T47D (cell line): ENCODE data around the gene TRPM3.

ENCODE experiments used
- DNase-seq, 2 experiments: peaks; one replicate each; pipeline versions ENCODE4 v3.0.0 to v3.0.0-alpha.2; 2011 to 2012; ENCODE audit warnings: low read depth in 1 of 2, low spot score in 1 of 2
- JUND ChIP-seq: IDR thresholded peaks from 2 replicates; pipeline ENCODE4 v1.6.1; 2012; ENCODE audit warnings: low read depth
- in situ Hi-C: cut with HindIII; loops from 2 replicates; pipeline ENCODE4 v1.10.0; 2016; ENCODE audit warnings: low sequenced_read_pairs, low pct_unique_long_range_greater_than_20kb

Gene TRPM3

DNA sequence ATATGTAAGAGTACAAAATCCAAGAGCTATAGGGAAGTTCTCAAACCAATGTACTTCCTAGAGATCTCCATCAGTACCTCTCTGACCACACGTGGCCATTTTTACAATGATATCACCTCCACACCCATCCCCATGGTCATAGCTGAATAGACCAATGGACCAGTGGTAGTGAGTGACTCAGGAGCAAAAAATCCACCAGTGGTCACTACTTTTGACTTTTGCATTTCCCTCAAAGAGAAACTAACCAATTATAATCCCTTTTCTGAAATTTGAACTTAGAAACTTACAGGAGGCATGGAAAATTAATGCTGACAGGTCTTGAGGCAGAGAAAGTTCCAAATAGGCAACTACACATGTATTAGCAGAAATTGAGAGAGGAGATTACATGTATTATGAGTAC is 238.4 kb downstream of the TRPM3 start:
- DNase-seq = no peak
- no peak for TF ChIP-seq JUND
- in situ Hi-C loops = no loop called here

DNA sequence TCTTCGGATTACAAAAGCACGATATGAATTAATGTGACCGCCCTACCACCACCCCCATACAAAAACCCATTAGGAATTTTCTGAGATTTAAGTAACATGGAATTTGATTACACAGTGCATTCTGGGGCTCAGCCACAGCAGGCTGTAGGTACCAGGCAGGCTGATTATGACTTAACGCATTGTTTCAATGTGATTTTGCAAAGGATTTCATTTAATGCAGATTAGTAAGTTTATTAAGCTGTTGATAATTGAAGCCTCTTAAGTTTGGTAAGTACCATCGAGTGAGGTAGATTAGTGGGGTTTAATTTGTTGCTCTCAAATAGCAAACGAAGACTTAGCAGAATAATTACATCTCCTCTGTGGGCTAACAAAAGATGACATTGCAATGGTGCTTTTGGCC is 240.1 kb downstream of the TRPM3 start:
- DNase-seq = no peak
- in situ Hi-C loops = no loop called here
- no peak for TF ChIP-seq JUND

DNA sequence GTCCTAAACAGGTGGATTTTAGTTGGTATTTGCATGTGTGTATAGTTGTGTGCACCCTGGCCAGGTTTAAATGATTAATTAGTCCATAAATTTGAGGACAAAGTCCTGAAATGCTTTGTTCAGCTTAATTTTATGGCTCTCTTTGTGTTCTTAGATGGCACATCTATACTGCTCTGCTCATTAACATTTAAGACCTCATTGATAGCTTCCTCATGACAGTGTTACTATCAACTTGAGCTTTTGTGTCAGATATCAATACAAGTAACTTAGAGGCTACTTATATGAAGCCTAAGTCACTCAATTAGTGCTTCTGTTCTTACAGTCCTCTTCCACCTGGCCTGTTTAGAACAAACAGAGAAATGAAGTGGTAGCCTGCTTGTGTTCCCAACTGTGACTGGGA is 240.9 kb downstream of the TRPM3 start:
- in situ Hi-C loops = no loop called here
- no peak for DNase-seq
- TF ChIP-seq JUND = no peak

DNA sequence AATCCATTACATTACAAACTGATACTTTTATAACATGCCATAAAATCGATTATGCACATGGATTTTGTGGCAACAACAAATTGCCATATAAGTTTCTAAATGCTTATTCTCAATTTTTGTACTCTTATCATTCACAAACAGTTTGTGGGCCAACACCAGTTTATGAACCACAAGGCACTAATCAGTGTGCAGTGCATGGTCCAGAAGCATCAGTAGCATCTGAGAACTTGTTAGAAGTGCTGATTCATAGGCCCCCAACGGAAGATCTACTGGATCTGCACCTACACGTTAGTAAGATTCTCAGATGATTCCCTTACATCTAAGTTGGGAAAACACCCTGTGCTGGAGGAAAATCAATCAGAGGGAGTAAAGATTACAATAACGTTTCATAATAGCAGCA is 242.8 kb downstream of the TRPM3 start:
- no peak for DNase-seq
- in situ Hi-C loops = no loop called here
- TF ChIP-seq JUND = no peak

DNA sequence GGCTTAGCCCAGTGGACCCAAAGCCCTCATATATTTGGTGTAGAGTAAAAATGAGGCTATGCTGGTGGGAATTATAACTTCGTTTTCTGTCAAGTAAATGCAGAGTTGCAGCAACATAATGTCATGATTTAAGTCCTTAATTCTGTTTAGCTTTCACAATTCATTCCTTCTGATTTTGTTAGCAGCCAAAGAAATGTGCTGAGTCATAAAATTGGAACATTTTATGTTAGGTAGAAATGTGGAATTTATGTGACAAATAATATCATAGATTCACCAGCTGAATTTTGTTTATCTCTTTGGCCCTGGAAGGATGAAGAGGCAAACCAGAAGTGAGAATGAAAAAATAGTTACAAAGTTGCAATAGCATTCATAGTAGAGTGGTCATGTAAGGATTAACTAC is 247.0 kb downstream of the TRPM3 start:
- in situ Hi-C loops = no loop called here
- no peak for TF ChIP-seq JUND

DNA sequence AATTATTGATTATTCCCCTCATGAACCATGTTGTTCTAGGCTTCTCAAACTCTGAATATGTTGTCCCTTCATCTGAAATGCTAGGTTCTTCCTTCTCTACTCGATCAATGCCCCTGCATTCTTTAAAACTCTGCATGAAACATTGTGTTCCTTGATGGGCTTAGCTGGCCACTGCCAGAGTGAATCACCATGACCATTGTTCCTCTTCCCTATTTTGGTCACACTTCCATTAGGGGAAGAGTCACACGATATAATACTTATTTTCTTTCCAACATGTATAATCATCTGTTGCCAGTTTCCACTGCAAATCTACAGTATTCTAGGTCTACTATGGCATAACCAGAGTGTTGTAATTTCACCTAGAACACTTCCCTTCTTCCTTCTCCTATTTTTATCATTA is 247.9 kb downstream of the TRPM3 start:
- DNase-seq = no peak

More for the DNA sequence above, 247.0 kb downstream of the TRPM3 start:
- no peak for DNase-seq

DNA sequence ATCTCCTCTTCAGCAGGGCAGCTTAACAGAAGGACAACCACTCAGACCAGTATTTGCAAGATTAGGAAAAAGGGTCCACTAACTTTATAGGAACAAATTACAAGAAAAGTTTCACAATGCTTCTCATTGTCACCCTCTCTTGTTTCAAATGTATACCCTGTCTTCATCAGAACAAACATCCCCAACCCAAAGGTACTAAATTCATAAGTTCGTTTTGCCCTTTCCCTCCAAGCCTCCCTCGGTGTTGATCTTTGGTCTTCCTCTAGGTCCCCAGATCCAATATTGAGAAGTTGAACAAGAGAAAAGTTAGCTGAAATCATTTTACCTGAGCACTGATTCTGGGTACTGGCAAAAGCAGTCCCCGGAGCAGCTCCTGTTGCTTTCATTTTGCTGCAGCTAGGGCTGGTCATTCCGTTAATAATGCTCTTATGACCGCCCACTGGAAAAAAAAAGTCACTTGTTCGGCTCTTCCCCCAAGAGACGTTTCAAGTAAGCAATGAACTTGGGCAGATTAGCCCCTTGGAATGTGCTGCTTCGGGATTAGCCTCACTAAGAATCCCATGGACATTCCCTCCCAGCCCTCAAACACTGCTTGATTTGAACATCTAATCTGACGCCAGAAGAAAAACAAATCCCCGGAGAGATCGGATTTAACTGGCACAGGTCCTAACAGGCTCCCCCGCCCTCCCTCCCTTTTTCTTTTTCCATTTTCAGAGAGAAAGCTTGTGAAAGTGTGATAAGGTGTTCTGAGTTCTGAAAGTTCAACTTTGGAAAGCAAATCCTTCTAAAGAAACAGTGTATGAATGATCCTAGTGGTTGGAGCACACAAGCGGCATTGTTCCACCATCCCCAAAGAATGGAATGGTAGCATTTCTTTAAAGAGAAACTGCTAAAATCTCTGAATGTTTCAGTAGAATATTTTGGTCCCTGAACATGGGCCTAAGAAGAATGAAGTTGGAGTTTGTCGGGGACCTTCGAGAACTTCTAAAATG is 252.5 kb downstream of the TRPM3 start:
- no peak for DNase-seq
- in situ Hi-C loops = no loop called here
- no peak for TF ChIP-seq JUND

More for the DNA sequence above, 247.9 kb downstream of the TRPM3 start:
- no peak for TF ChIP-seq JUND
- in situ Hi-C loops = no loop called here

DNA sequence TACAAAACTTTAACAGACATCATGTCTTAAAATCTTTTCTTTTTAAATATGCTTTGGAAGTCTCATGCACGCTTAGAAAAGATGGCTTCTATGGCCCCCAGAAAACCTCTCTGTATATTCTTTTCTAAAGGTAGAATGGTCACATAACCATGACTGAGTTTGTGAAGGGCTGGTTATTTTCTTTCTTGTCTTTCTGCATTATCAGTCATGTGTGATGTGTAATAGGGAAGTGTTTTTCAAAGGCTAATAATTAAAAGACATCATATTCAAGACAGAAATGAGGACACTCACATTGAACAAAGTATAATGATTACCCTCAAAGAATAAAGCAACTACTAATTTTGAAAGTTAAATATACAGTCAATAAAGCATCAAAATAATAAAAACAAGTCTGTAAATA is 253.4 kb downstream of the TRPM3 start:
- in situ Hi-C loops = no loop called here
- DNase-seq = no peak
- TF ChIP-seq JUND = no peak

DNA sequence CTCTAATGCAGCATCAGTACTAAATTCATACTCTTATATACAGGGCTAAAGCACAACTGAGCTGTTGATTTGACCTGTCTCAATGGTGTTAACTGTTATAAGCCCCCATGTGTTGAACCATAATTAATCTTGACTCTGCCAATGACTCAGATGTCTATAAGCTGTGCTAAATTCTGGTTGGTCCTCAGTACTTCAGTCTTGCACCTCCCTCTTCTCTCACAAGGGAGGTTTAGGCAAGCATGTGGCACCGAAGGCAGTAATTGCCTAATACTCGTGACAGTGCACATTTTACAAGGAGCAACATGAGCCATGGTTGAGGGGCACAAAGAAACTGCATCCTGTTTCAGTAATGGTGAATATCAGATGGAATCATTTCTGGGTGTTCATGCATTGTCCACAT is 255.9 kb downstream of the TRPM3 start:
- no peak for DNase-seq
- in situ Hi-C loops = no loop called here
- no peak for TF ChIP-seq JUND

DNA sequence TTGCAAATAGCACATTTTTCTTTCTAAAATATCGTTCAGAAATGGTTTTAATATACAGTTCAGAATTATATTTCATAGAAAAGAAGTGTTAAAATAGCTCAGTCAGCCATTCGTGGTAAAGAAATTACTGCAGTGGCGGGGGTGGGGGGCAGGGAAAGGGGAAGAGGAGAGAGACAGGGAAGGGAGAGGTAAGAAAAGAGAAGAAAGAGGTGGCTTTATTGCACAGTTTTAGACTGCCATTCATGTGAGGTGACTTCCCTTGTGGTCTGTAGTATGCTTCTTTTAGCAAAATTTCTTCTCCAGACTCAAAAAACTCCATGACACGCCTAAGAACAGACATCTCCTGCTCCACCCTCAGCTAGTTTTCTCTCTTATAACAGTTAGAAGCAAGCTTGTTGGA is 259.6 kb downstream of the TRPM3 start:
- no peak for TF ChIP-seq JUND

DNA sequence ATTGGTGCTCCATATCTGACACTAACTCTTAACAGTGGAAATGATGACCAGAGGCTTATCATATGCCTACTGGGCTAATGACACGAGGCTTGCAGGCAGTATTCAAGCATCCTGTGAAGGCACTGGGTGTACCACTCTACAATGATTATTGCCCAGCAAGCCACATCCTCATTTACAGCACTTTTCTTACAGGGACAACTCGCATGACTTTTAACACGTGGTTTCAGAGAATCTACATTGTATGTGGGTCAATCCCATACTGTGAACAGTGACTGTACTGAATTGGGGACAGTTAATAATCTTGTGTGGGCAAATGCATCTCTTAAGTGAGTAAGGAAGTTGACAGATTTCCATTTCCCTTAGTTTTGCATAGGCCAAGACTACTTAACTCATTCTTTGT is 260.0 kb downstream of the TRPM3 start:
- DNase-seq = no peak
- TF ChIP-seq JUND = no peak
- in situ Hi-C loops = no loop called here

More for the DNA sequence above, 259.6 kb downstream of the TRPM3 start:
- DNase-seq = no peak
- in situ Hi-C loops = no loop called here

DNA sequence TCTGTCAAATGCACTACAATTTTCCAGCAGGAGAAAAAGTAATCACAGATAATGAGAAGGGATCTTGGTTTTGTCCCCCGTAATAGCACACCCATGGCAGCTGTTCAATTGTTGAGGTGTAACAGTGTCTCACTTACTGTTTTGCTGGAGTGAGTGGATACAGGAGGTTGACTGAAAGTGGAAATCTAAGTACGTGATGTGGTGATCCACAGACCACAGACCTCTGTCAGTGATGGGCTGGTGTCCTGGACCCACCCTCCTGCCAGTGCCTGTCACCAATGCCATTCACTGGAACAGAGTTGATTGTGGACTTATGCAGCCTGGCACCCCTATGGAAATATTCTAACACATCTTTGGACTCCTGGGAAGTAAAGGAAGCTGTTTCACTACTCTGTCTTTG is 261.7 kb downstream of the TRPM3 start:
- no peak for TF ChIP-seq JUND
- in situ Hi-C loops = no loop called here
- DNase-seq = no peak

DNA sequence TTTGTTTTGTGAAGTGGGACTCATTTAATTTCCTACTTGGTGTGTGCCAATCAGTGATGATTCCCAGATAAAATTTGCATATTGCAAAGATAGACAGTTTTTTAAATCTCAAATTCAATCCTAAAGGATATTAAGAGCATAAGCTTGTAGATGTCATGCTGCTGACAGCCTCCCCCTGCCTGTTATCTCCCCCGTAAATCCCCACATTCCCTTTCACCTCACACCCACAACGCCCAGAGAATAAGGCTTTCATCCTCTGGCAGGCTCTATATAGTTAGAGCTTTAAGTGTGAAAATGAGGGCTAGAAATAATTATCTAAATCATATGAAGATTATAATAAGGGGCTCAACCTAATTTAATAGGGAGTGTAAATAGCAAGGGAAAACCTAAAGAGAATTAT is 265.0 kb downstream of the TRPM3 start:
- TF ChIP-seq JUND = no peak
- in situ Hi-C loops = no loop called here

DNA sequence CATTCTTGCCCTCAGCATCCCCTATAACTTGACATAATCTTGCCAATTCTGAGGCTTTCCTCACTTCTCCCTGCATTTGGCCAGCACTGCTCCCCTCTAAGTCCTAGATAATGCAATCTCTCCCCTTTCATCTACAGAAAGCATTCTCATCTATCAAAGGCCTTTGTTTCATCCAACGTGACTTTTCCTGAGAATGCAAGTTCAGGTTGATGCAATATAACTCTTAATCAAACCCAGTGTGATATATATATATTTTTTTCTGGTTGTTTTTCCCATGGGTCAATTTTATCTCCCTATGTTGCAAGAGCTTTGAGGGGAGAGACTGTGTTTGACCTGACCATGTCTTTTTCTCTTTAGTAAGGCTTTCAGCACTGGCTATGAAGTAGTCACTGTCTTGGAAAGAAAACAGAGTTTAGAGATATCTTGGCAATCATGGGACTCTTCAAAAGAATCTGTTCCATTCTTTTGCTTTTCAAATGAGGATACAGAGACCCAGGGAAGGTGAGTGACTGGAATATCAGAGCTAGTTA is 268.6 kb downstream of the TRPM3 start:
- TF ChIP-seq JUND = no peak
- no peak for DNase-seq
- in situ Hi-C loops = no loop called here

More for the DNA sequence above, 265.0 kb downstream of the TRPM3 start:
- DNase-seq = no peak
